Breast epithelium (tissue), 4 donors: ENCODE data around the gene SLC39A11. TPM values are rescaled to one million over a fixed set of nuclear protein-coding genes. Genes with fewer than 3 reads are reported as not detected.

Experiments used
- DNase-seq, 2 donors: peaks; one replicate each; pipeline ENCODE4 v3.0.0-alpha.2; 2019; ENCODE audit warnings: low spot score in 2 of 2
- H3K27ac ChIP-seq, 2 donors: fragments of 200-600 bp; sonication (generic) in 1 of 2; one replicate each; pipeline ENCODE4 v1.5.1; 2016 to 2019; ENCODE audit warnings: mild to moderate bottlenecking in 1 of 2
- H3K27me3 ChIP-seq, 2 donors: fragments of 200-600 bp; sonication (generic) in 1 of 2; one replicate each; pipeline versions ENCODE4 v1.5.1 to v1.6.0; 2017 to 2019; ENCODE audit warnings: control low read depth in 1 of 2, mild to moderate bottlenecking in 1 of 2
- H3K36me3 ChIP-seq: fragments of 200-600 bp; one replicate; pipeline ENCODE4 v1.5.1; 2019
- H3K4me1 ChIP-seq, 2 donors: fragments of 200-600 bp; sonication (generic); one replicate each; pipeline ENCODE4 v1.5.1; 2016 to 2019; ENCODE audit warnings: control low read depth in 1 of 2
- H3K4me3 ChIP-seq, 3 donors: fragments of 200-600 bp; sonication (generic); 1 replicate in 2 of 3; 2 replicates in 1 of 3; pipeline ENCODE4 v1.5.1; 2016 to 2019; ENCODE audit warnings: mild to moderate bottlenecking in 3 of 3, moderate library complexity in 2 of 3
- H3K9me3 ChIP-seq, 2 donors: fragments of 200-600 bp; sonication (generic) in 1 of 2; one replicate each; pipeline ENCODE4 v1.5.1; 2016 to 2019; ENCODE audit warnings: control low read depth in 1 of 2
- CTCF ChIP-seq, 3 donors: fragments of 450-650 bp; IDR thresholded peaks; one replicate each; pipeline ENCODE4 v1.5.1; 2016 to 2017; ENCODE audit warnings: antibody characterized with exemption in 3 of 3, mild to moderate bottlenecking in 3 of 3, moderate library complexity in 3 of 3
- POLR2A ChIP-seq: fragments of 450-650 bp; IDR thresholded peaks from one replicate; pipeline ENCODE4 v1.6.1; 2016; ENCODE audit warnings: antibody characterized with exemption, mild to moderate bottlenecking, moderate library complexity
- POLR2AphosphoS5 ChIP-seq, 3 donors: sonication (generic); formaldehyde crosslinking; IDR thresholded peaks; one replicate each; pipeline ENCODE4 v1.6.1; 2017; ENCODE audit warnings: antibody characterized with exemption in 3 of 3
- intact Hi-C: fragments of 100-400 bp; cut with DNase I; formaldehyde crosslinking; loops from one replicate; pipeline ENCODE4 v1.15.1; 2023; ENCODE audit warnings: low total_unique reads
- total RNA-seq, 3 donors: library from RNA; depleted of rRNA; stranded (reverse); fragments of >200 nt; gene quantifications; one replicate each; pipeline ENCODE4 v1.1.0, GENCODE V29; 2016

Gene SLC39A11
- total RNA-seq, 3 donors from 2014 or later: 31.8 to 54.6 (median 47.0) TPM

DNA sequence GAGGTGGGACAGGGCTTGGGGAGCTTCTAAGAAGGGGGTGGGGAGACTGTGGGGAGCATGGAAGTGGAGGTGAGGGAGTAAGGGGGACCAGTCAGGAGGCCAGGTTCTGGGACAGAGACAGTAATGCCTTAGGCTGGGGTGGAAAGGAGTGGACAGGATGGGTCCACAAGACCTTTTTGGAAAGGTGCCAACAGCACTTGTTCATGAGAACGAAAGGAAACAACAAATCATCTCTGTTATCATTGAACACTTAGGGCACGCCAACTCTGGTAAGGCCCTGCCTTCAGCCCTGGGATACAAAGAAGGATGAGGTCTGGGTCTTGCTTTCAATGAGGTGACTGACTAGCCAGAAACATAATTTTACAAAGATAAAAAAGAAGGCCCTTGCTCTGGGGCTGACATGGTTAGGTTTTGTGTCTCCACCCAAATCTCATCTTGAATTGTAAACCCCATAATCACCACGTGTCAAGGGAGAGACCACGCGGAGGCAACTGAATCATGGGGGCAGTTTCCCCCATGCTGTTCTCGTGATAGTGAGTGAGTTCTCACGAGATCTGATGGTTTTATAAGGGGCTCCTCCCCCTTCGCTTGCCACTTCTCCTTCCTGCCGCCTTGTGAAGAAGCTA lies 113.8 kb downstream of the SLC39A11 start:
- no peak for DNase-seq
- intact Hi-C loops: no loop called here
- H3K9me3 ChIP-seq: no peaks in the 10 kb centered on the region
- peaks cover 0 to 8% of the 10 kb centered on the region in 2 donors for H3K4me1 ChIP-seq
- no peaks in the 10 kb centered on the region for H3K36me3 ChIP-seq
- H3K27ac ChIP-seq: no peak overlapping the region
- no peak overlapping the region for H3K4me3 ChIP-seq
- H3K27me3 ChIP-seq: no peaks in the 10 kb centered on the region
- TF ChIP-seq CTCF (IDR thresholded peaks at IDR 0.05): no peak

- DNase-seq: no peak
- TF ChIP-seq CTCF (IDR thresholded peaks at IDR 0.05): no peak
- no peak for TF ChIP-seq POLR2AphosphoS5 (IDR thresholded peaks at IDR 0.05)
- TF ChIP-seq POLR2A: no peak
- no peaks in the 10 kb centered on the region for H3K36me3 ChIP-seq
- H3K27ac ChIP-seq: peak overlapping the region; percentile 31 to 71
- no peak overlapping the region for H3K4me3 ChIP-seq
- no peaks in the 10 kb centered on the region for H3K9me3 ChIP-seq
- H3K4me1 ChIP-seq: peaks cover 0 to 8% of the 10 kb centered on the region in 2 donors
- no peaks in the 10 kb centered on the region for H3K27me3 ChIP-seq
- intact Hi-C loops: no loop called here
These were observed 114.6 kb downstream of the SLC39A11 start for GRCh38 chr17:72977771-72978417.

- TF ChIP-seq POLR2A (peak; percentile 12), POLR2AphosphoS5 (IDR thresholded peaks at IDR 0.05) (peak in 1 of 3 donors; percentile 15), CTCF (IDR thresholded peaks at IDR 0.05) (no peak)
- Histone ChIP-seq H3K36me3 (no peaks in the 10 kb centered on the region), H3K9me3 (no peaks in the 10 kb centered on the region), H3K4me1 (peaks cover 0 to 8% of the 10 kb centered on the region in 2 donors), H3K27ac (peak overlapping the region; percentile 31 to 71), H3K4me3 (peak overlapping the region in 1 of 3 donors; percentile 2), H3K27me3 (no peaks in the 10 kb centered on the region)
- DNase-seq: peak in 1 of 2 donors; percentile 32
- intact Hi-C loops: no loop called here
These were observed 115.3 kb downstream of the SLC39A11 start for GRCh38 chr17:72976971-72977770.

- no peaks in the 10 kb centered on the region for H3K36me3 ChIP-seq
- H3K4me1 ChIP-seq: peaks cover 0 to 8% of the 10 kb centered on the region in 2 donors
- no peak for DNase-seq
- H3K9me3 ChIP-seq: no peaks in the 10 kb centered on the region
- intact Hi-C loops: no loop called here
- no peaks in the 10 kb centered on the region for H3K27me3 ChIP-seq
- TF ChIP-seq CTCF (IDR thresholded peaks at IDR 0.05) (no peak), POLR2A (no peak), POLR2AphosphoS5 (IDR thresholded peaks at IDR 0.05) (no peak)
- H3K27ac ChIP-seq: no peak overlapping the region
- no peak overlapping the region for H3K4me3 ChIP-seq
These were observed 117.0 kb downstream of the SLC39A11 start for GRCh38 chr17:72975509-72975908.
